GM19023 (cell line): ENCODE data around the gene C11orf42.
A peak's percentile ranks its signal among the peaks of the same experiment; 100 is the strongest.

Experiments used
- ATAC-seq: cut with Tn5 transposase; IDR thresholded peaks from one replicate; pipeline ENCODE4 v1.9.1; 2021; ENCODE audit warnings: mild to moderate bottlenecking, moderate library complexity; ENCODE audit not compliant: unreplicated experiment

C11orf42 gene

GRCh38 chr11:6251990-6252473, 46.7 kb downstream of the C11orf42 start:
- ATAC-seq, result no peak

GRCh38 chr11:6253197-6253596, 47.8 kb downstream of the C11orf42 start:
- peak; percentile 49 for ATAC-seq

GRCh38 chr11:6258141-6258540, 52.8 kb downstream of the C11orf42 start:
- no peak for ATAC-seq

- no peak for ATAC-seq
Measured at GRCh38 chr11:6258571-6259081, 53.3 kb downstream of the C11orf42 start.

DNA sequence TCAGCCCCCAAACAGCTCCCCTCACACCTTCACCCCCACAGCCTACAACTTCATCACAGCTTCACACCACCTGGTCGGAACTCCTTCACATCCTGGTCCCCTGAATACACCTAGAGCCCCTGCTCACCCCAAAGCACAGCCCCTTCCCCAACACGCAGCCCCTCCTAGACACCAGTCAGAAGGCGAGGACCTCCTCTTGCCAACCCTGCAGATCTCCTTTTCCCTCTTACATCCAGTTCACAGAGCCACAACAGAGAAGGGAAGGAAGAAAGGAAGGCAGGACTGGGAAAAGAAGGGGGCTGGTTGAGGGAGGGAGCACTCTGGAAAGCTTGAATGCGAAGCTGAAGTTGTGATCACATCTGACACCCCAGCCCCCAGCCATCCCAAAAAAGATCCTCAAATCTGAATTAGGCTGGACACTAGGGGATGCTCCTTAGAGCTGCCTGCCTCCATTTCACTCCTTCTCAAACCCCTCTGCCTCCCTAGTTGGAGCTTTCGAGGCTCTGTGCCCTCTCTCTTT, 54.9 kb downstream of the C11orf42 start:
- no peak for ATAC-seq
